MM.1S (cell line): ENCODE results near the gene ANKRD36.
"Not testable (repeated sequence)": the region's sequence is repeated elsewhere in the genome, so short reads cannot be mapped to it uniquely, and the experiment has no call there.

Source experiments
- CTCF ChIP-seq: fragments of 300-600 bp; sonication (generic); IDR thresholded peaks from 2 replicates; pipeline ENCODE4 v1.5.1; 2016; ENCODE audit warnings: antibody characterized with exemption, low read length, mixed read lengths
- EZH2 ChIP-seq: fragments of 300-600 bp; sonication (generic); optimal IDR thresholded peaks from 2 replicates; pipeline ENCODE3; 2017; ENCODE audit warnings: low read depth, mild to moderate bottlenecking, antibody characterized with exemption, low read length, mixed read lengths
- EZH2phosphoT487 ChIP-seq: fragments of 300-600 bp; sonication (generic); IDR thresholded peaks from 2 replicates; pipeline ENCODE4 v1.6.1; 2018; ENCODE audit warnings: antibody characterized with exemption, low read length

- not testable (repeated sequence) for TF ChIP-seq CTCF, EZH2, EZH2phosphoT487
Measured at GRCh38 chr2:97261192-97261591, 148.2 kb downstream of the ANKRD36 start.
